ENCODE results near the gene RFX3.
A peak's percentile ranks its signal among the peaks of the same experiment; 100 is the strongest.

Gene RFX3

DNA sequence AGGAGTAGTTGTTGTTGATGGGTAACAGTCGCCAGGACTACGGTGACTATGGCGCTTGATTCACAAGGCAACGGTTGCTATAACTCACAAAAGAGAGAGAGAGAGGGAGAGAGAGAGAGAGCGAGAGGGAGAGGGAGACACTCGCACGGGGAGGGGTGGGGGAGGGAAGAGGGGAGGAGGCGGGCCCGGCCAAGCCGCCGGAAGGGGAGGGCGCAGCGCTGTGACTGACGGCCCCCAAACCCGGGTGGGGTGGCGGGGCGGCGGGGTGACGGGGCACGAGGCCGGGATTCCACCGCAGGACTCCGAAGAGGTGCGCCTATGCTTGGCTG lies at the start of gene RFX3:
TSS of gene RFX3 (minus strand) at position 166 of the 329 bp plus-strand sequence. CDS start 130,413 bp downstream, outside the sequence.
- DNase-seq (ENCODE audit: low read depth), result peak; percentile 90

DNA sequence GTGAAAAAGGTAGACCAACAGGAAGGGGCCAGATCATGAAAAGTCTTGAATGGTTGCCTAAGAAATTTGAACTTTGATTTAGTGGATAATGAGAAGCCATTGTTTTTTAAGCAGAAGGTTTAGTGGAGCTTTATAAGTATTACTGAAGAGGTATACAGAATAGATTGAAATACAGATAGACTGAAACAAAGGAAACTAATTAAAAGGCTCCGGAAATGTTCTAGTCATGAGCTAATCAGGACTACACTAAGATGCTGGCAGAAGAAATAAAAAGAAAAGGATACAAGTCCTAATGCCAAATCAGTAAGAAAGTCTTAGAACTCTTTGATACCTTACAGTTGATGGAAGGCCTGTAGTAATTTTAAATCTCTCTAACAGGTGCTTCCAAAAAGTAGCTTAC lies 45.7 kb upstream of the RFX3 start:
- no peak for DNase-seq (ENCODE audit: low read depth)

DNA sequence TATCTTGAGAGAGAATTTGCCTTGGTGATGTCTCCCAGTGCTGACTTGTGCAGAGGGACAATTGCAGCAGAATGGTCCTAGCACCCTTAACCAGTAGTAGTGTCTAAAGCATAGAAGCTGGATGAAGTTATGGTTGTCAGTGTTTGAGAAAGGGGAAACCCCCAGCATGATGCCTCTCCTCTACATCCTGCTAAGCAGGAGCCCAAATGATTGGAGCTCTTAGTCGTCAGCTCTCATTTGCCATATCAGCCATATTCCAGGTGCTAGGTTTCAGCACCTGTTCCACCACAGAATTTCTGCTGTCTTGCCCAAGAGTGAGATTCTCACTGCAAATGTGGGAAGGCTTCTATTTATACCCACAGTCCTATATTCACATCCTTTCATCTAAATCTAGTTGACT lies 43.7 kb upstream of the RFX3 start:
- DNase-seq (ENCODE audit: low read depth), result no peak

DNA sequence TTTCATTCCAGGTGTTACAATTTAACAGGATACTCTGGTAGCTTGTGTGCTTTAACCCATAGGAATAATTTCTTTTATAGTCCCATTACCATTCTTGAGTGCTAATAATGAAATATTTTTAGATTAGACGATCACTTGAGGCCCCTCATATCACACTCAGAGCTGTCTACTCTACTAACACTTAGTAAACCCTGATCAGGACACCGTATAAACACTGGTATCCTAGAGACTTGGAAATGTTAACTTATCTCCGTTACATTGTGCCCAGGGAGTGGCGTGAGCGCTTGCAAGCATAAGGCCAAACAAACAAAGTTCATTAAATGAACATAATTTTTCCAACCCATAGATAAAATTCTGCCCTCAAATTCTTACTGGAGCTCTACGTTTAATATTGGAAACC lies 42.2 kb upstream of the RFX3 start:
- DNase-seq (ENCODE audit: low read depth), result no peak

DNA sequence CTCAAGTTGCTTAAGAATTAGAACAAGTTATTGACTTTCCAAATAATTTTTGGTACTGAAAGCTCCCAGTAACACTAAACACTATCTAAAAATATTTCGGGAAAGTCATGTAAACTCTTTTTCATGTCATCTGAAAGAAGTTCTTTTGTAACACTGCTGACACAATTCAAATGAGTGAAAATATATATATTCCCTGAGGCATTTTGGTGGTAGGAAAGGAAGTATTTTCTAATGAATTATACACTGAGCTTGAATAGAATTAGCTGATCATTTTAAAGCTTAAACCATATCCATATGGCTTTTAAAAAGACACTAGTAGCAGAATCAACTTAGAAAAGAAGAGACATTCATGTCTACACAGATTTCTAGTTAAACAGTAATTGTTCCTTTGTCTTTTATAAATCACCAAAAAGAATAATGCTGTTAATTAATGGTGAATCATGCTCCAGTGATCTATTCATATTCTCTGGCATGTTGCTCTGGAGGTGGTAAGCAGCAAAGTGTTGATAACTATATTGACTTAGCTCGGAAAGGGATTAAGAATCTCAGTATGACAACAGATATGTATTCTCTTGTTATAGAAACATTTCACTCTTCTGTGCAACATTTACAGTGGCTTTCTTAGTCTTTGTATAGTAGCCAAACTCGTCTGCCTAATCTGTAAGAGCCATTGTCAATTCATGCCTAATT lies 27.4 kb upstream of the RFX3 start:
- DNase-seq (ENCODE audit: low read depth), result no peak

DNA sequence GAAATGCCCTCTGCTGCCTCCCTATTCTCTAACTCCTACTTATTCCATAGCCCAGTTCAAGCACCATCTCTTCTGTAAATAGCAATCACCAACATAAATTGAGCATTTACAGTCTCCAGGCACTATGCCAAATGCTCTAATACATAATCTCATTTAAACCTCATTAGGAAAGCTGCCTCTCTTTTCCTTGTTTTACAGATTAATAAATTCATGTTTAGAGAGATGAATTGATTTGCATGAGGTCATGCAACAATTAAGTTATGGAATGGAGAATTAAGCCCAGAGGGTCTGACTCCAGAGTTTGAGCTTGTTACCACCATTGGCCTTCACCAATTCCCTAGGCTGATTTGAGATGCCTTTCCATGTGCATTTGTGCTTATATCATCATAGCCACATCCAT lies 23.4 kb upstream of the RFX3 start:
- no peak for DNase-seq (ENCODE audit: low read depth)

DNA sequence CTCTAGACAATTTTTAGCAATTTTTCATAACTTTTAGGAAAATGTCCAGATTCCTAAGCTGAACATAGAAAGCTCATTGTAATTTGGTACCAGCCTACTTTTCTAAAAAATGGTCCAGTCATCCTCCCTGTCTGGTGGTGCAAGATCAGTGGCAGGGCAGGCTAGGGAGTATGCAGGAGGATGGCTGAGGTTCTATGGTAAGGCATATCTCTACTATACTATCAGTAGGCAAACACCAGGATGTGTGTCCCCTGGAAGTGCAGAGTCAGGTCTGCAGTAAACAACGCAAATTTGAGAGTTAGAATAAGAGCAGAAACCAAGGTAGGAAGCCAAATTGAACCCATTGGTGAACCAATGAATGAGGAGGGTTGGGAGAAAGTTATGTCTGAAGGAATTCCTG lies 22.8 kb upstream of the RFX3 start:
- no peak for DNase-seq (ENCODE audit: low read depth)

DNA sequence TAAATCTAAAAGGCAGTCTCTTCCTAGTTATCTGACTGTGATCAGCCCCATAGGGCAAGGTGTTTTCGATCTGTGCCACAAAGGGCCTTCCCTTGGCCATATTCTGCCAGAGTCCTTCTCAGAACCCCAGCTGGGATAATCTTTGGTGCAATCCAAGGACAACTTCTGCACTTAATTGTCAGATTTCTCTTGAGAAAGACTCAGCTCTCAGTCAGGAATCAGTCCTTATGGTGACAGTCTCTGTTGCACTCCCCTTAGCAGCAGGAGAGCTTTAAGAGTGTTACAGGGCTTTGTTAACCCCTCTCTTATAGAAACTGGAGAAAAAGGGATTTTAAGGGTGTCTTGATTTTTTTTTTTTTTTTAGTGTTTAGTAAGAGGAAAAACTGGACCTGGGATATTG lies 15.4 kb upstream of the RFX3 start:
- no peak for DNase-seq (ENCODE audit: low read depth)

DNA sequence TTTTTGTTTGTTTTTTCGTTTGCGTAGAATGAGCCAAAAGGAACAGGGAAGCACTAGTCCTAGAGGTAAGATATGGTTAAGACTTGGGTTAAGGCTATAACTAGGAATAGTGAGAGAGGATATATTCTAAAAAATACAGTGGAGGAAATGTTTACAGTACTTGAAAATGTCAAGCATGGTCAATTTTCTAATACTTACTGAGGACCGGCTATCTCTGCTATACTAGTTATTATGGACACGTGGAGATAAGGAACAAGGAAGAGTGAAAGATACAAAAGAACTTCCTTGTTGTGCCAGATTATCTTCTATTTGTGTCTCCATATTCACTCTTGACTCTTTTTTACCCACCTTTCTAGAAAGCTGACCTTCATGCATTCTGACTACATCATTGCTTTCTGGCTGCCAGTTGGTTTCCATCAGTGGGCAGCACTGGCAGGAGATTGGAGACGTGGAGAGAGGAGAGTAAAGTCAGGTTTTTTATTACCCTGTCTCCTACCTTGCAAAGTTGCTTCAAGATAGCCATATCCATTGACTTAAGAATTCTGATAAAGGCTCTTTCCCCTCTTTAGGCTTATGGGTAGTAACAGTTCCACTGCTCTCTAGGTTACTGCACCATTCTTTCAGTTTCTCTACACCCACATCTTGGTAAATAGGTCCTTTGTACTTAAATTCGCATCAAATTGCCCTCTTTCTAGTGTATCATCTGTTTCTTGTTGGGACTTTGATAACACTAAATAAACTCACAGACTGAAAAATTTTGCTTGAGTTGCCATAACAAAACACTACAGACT lies 9.0 kb upstream of the RFX3 start:
- DNase-seq (ENCODE audit: low read depth), result no peak

DNA sequence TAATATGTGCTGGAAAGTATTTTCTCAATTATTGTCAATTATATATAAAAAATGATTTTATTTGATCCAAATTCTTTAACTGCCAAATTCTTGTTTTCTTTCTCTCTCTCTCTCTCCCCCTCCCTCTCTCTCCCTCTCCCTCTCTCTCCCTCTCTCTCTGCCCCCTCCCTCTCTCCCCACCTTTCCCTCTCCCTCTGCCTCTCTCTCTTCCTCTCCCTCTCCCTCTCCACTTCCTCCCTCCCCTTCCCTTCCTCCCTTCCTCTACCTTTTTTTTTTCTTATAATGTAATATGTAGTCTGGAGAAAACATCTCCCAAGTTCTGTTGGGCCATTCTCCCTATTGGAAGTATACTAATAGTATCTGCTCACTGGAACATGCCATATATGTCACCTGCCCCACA lies 6.4 kb upstream of the RFX3 start:
- DNase-seq (ENCODE audit: low read depth), result no peak

DNA sequence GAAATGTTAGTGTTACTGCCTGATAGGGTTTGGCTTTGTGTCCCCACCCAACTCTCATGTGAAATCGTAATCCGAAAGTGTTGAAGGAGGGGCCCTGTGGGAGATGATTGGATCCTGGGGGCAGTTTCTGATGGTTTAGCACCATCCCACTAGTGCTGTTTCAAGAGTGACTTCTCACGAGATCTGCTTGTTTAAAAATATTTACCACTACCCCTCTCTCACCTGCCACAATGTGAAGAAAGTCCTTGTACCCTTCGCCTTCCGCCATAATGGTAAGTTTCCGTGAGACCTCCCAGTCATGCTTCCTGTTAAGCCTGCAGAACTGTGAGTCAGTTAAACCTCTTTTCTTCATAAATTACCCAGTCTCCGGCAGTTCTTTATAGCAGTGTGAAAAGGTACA lies 2.6 kb upstream of the RFX3 start:
- DNase-seq (ENCODE audit: low read depth), result no peak

DNA sequence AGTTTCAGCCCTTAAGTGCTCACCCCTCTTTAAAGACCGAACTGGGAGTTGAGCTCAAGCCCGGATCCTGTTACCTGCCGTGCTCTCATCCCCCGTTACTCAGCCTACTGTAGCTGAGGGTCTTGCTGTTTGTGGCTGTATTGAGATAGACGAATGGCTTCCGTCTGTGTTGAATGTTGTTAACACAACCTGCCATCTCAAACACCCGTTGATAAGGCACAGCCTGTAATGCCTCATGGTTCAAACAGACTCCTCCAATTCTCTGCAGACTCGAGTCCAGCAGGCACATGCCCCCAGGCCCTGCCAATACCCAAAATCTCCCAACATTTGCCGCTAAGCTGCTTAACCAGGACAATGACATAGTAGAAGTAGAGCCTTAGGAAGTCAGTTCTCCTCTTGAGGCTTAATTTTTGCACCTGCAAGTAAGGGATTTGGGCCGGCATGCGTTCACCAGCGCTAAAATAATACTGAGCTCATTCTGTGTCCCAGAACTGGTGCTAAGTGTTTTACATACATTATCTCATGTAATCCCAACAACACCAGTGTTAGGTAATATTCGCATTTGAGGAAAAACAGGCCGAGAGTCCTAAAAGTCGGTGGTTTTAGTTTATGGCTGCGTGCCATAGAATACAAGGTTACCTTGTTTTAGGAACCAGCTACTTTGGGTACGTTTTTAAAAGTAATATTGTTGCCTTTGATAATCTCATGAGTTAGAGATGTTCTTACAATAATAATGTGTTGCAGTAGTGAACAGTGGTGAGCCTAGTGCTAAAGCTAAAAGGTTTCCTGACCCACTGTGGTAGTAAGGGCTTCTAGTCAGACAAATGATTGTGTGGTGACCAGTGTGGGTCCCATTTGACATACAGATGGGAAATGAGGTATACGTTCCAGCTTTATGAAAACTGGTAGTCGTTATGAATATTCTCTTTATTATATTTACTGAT lies 1.5 kb upstream of the RFX3 start:
- DNase-seq (ENCODE audit: low read depth), result no peak

DNA sequence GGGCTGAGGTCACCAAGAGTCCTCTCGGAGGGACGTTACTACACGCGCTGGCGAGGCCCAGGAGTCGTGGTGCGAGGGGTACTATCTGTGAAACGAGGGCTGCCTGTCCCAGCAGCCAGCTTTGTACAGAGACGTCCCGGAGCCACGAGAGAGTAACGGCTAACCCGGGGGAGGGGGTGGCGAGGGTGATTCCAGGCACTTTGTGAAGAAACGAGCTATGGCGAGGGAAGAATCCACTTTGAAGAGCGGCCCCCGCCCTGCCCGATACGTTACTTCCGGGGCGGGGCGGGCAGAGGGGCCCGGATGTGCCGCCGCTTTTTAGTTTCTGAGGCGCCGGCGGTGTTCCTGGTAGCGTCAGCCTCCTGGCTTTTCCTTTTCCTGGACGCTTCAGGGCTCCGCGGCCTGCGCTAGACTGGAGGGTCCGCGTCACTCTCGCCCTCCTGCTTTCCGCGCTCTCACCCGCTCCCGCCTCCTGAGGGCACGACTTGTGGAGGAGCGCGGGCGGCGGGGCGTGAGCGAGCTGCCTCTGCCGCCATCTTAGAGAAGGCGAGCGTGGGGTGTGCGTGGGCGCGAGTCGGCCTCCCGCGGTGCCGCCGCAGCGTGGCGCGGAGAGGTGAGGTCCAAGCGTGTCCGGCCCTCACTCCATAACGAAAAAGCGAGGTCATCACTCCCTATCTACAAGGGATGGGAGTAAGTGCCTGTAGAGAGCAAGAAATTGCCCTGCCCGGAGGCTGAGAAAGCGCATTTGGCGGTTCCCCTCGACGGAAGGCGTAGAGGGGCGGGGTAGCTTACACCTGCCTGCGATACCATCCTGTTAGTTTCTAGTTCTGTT lies 580 bp upstream of the RFX3 start:
- peak; percentile 34 for DNase-seq (ENCODE audit: low read depth)

DNA sequence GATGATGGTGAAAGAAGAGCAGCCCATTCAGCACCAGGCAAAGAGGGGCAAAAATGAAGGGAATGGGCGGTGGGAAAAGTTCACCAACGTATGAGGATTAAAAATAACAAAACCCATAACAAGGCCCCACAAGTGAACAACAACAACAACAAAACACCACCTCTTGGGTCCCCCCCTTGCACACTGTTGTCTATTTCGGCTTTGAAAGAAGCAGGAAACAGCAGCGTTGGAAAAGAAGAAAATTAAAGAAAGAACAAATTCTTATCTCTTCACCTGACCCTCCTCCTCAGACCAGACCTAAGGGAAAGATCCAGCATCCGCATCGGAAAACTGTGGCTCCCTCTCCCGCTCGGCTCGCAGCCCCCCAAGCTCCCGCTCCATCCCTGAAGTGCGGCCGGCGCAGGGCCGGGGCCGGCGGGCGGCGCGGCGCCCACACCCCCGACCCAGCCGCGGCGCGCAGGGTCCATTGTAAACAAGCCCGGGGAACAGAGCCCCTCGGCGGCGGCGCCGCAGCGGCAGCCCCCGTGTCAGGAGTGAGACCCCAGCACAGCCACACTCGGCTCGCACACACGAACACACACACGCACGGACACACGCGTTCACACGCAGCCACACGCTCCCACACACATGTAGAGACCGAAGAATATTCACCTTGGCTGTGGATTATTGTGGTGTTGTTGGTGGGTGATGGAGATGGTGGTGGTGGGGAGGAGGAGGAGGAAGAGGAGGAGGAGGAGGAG lies 535 bp downstream of the RFX3 start:
- DNase-seq (ENCODE audit: low read depth), result no peak

DNA sequence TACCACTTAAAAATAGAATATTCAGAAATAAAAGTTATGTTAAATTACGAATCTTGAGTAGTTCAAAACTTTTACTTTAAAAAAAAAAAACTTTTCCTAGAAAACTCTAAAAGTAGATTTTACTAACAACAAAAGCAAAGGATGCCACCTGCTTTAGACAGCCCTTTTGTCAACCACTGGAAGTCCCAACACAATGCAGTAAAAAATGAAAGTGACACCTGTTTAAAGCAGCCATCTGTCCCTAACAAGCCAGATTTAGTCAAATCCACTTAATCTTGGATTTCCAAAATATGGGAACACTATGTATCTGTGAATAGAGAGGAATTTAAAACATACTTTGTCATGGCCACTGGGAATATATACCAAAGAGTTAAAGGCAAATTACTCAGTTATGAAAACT lies 3.8 kb downstream of the RFX3 start:
- DNase-seq (ENCODE audit: low read depth), result no peak

DNA sequence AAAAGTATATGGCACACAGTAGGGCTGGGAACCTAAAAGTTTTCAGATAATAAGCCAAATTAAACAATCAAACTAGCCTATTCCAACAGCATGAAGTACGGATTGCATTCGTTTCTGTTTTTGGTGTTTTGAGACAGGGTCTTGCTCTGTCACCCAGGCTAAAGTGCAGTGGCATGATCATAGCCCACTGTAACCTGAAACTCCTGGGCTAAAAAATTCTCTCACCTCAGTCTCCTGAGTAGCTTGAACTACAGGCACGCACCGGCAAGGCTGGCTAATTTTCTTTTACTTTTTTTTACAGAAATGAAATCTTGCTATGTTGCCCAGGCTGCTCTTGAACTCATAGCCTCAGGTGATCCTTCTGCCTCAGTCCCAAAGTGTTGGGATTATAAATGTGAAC lies 5.2 kb downstream of the RFX3 start:
- DNase-seq (ENCODE audit: low read depth), result no peak

DNA sequence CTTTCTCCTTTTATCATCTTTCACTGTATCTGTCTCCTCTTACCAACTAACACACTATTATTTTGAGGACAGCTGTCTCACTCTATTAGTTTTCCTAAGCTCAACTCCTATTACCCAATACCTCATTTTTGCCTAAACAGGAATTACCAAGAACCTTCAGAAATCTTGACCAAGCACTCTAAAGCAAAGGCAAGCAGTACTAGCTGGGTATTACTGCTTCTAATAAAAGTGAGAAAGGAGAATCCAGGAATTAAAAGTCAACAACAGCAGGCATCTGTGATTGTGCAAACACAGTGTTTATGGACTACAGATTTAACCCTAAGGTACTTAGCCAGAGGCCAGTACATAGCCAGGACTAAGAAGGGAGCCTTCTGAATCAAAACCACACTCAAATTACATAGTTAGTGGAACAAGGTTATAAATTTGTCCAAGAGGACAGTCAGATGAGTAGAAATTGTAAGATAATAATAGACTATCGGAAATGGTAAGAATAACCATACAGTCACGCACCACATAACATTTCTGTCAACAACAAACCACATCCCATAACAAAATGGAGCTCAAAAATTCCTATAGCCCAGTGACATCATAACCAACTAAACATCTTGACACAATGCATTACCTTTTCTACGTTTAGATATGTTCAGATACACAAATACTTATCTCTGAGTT lies 8.3 kb downstream of the RFX3 start:
- no peak for DNase-seq (ENCODE audit: low read depth)

DNA sequence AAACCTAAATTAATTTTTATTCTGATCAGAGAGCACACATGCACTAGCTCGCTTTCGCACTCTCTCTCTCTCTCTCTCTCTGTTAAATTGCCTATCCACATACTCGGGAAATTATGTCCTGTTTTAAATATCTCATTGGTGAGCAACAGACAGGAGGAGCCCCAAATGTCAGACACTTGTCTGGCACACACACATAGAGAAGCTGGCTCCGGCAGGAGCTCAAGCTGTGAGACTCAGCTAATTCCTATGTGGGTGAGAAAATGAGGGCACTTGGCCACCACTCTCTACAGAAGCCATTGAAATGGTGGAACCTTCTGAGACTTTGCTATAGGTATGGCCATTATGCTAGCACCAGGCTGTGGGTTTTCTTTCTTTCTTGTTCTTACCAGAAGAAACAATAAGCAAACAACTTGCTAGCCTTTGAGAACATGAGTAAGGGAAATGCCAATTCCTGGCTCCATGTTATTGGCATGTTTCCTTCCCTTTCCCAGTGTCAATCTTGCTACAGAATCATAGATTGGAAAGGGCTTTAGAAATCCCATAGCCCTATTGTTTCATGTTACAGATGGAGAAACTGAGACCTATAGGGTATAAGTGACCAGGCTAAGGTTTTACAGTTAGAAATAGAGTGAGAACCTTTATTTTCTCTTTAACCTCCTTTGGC lies 9.0 kb downstream of the RFX3 start:
- no peak for DNase-seq (ENCODE audit: low read depth)

DNA sequence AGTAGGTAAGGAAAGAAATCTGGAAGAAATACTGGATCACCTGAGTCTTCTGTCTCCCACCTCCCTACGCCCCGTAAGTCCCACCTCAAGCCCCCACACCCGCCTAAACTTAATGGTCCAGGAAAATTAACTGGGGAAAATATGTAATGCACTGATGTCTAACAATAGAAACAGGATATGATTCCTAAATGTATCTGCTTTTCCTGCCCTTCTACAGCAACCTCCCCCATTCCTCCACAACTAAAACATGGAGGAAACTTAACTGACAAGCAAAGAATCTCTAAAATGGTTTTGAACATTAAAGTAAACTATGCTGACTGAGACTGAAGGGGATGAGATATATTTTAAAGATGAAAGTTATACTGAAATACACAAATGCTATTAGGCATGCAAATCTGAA lies 10.4 kb downstream of the RFX3 start:
- DNase-seq (ENCODE audit: low read depth), result no peak

DNA sequence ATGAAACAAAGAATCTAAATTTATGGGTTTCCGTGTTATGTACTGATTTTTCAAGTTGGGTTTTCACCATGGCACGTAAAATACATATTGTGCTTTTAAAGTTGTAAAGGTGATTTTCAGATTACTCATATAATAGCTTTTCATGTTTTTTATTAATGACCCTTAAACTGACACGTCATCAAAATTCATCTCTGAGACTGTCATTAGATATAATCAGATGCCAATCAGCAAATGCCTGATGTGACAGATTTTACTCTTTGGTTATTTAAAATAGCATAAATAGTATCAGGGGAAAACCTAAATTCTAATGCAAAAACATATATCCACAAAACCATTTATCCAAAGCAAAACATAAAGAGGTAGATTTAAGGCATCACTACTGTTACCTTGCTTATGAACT lies 11.0 kb downstream of the RFX3 start:
- no peak for DNase-seq (ENCODE audit: low read depth)

Data from non-pigmented ciliary epithelial cell (primary cell).